ENCODE measurements around the gene ENPP4.
A peak's percentile ranks its signal among the peaks of the same experiment; 100 is the strongest.
"Not testable (repeated sequence)": the region's sequence is repeated elsewhere in the genome, so short reads cannot be mapped to it uniquely, and the experiment has no call there.

The ENPP4 gene

GRCh38 chr6:46134216-46134615, 4.4 kb downstream of the ENPP4 start:
- no peak for DNase-seq

- no peak for DNase-seq
Observed at GRCh38 chr6:46135176-46135575, 5.4 kb downstream of the ENPP4 start.

- no peak for DNase-seq
Observed at GRCh38 chr6:46136831-46137230, 7.0 kb downstream of the ENPP4 start.

GRCh38 chr6:46137387-46137786, 7.6 kb downstream of the ENPP4 start:
- no peak for DNase-seq

GRCh38 chr6:46138281-46138680, 8.5 kb downstream of the ENPP4 start:
- DNase-seq = no peak

GRCh38 chr6:46144270-46144669, 14.5 kb downstream of the ENPP4 start:
- DNase-seq = no peak

- DNase-seq = not testable (repeated sequence)
Observed at GRCh38 chr6:46149066-46149465, 19.3 kb downstream of the ENPP4 start.

GRCh38 chr6:46156701-46157100, 26.9 kb downstream of the ENPP4 start:
- no peak for DNase-seq

- DNase-seq = no peak
Observed at GRCh38 chr6:46159229-46159628, 29.4 kb downstream of the ENPP4 start.

GRCh38 chr6:46160102-46160501, 30.3 kb downstream of the ENPP4 start:
- DNase-seq = no peak

- DNase-seq = peak; percentile 69 to 76
Observed at GRCh38 chr6:46170357-46171289, 40.8 kb downstream of the ENPP4 start, which contains the start of gene ENPP5. Gene ENPP5, minus strand, starts transcription at chr6:46170980. Its CDS starts 2,718 bp downstream, at chr6:46168262.

- no peak for DNase-seq
Observed at GRCh38 chr6:46172176-46172575, 42.4 kb downstream of the ENPP4 start.

GRCh38 chr6:46174904-46175303, 45.1 kb downstream of the ENPP4 start:
- DNase-seq = no peak

GRCh38 chr6:46175446-46175845, 45.7 kb downstream of the ENPP4 start:
- peak in 1 of 2 experiments; percentile 22 for DNase-seq

- DNase-seq = no peak
Observed at GRCh38 chr6:46175976-46176375, 46.2 kb downstream of the ENPP4 start.

GRCh38 chr6:46184114-46184513, 54.3 kb downstream of the ENPP4 start:
- no peak for DNase-seq

- no peak for DNase-seq
Observed at GRCh38 chr6:46186583-46186982, 56.8 kb downstream of the ENPP4 start.

- no peak for DNase-seq
Observed at GRCh38 chr6:46189726-46190125, 59.9 kb downstream of the ENPP4 start.

GRCh38 chr6:46190889-46191288, 61.1 kb downstream of the ENPP4 start:
- no peak for DNase-seq

GRCh38 chr6:46191961-46192360, 62.2 kb downstream of the ENPP4 start:
- no peak for DNase-seq
